Measurements from ENCODE around the gene TMPRSS12. TPM values are rescaled to one million over a fixed set of nuclear protein-coding genes. Genes with fewer than 3 reads are reported as not detected.
"Not testable (repeated sequence)": the region's sequence is repeated elsewhere in the genome, so short reads cannot be mapped to it uniquely, and the experiment has no call there.

The TMPRSS12 gene
- total RNA-seq, 2 experiments from 2014 or later: not detected

- no peaks in the 10 kb centered on the region for H3K79me2 ChIP-seq (ENCODE audit: insufficient read depth, low read depth, low read length)
- H3K4me1 ChIP-seq (ENCODE audit: insufficient read depth, low read length, poor library complexity, severe bottlenecking): no peaks in the 10 kb centered on the region
- BruUV-seq (replicated peaks): no TSS peak
- TF ChIP-seq CTCF (conservative IDR thresholded peaks at IDR 0.05; ENCODE audit: low read length) (no peak), EZH2phosphoT487 (IDR thresholded peaks at IDR 0.05; ENCODE audit: borderline replicate concordance, low read depth, low read length) (no peak)
- no peaks in the 10 kb centered on the region for H3K36me3 ChIP-seq (ENCODE audit: insufficient read depth, low read length)
- H3K27ac ChIP-seq (ENCODE audit: low read depth, low read length, poor library complexity, severe bottlenecking): no peak overlapping the region
- ChIA-PET CTCF (ENCODE audit: unreplicated experiment) (no interaction called here), POLR2A (interaction anchor here (0.6 to 1.4 kb wide), 2 partner anchors 78 to 1441 kb away, joined by 3 read pairs; no protein-coding TSS in a partner anchor)
- no peaks in the 10 kb centered on the region for H3K9me2 ChIP-seq (ENCODE audit: insufficient read depth, low read length)
- intact Hi-C loops (cut with micrococcal nuclease; ENCODE audit: unreplicated experiment): no loop called here
- peaks cover 8% of the 10 kb centered on the region for H3K9me3 ChIP-seq (ENCODE audit: low read length)
- H4K20me1 ChIP-seq (ENCODE audit: insufficient read depth, low read length): no peaks in the 10 kb centered on the region
- H2AFZ ChIP-seq (ENCODE audit: low read length): no peak overlapping the region
- no peak overlapping the region for H3K4me3 ChIP-seq (ENCODE audit: low read depth, low read length, poor library complexity, severe bottlenecking)
- no peak overlapping the region for H3K4me2 ChIP-seq (ENCODE audit: low read length)
- DNase-seq (ENCODE audit: low spot score): no peak
Measured at GRCh38 chr12:50845021-50845647, 2.4 kb downstream of the TMPRSS12 start.

- no peak for DNase-seq (ENCODE audit: low spot score)
- BruUV-seq (replicated peaks): no TSS peak
- intact Hi-C loops (cut with micrococcal nuclease; ENCODE audit: unreplicated experiment): no loop called here
- Histone ChIP-seq H3K4me2 (ENCODE audit: low read length) (no peak overlapping the region), H3K4me3 (ENCODE audit: low read depth, low read length, poor library complexity, severe bottlenecking) (no peak overlapping the region), H3K36me3 (ENCODE audit: insufficient read depth, low read length) (no peaks in the 10 kb centered on the region), H2AFZ (ENCODE audit: low read length) (no peak overlapping the region), H3K9me2 (ENCODE audit: insufficient read depth, low read length) (no peaks in the 10 kb centered on the region), H3K9me3 (ENCODE audit: low read length) (no peaks in the 10 kb centered on the region), H3K4me1 (ENCODE audit: insufficient read depth, low read length, poor library complexity, severe bottlenecking) (no peaks in the 10 kb centered on the region), H3K27ac (ENCODE audit: low read depth, low read length, poor library complexity, severe bottlenecking) (no peak overlapping the region), H4K20me1 (ENCODE audit: insufficient read depth, low read length) (no peaks in the 10 kb centered on the region), H3K79me2 (ENCODE audit: insufficient read depth, low read depth, low read length) (no peaks in the 10 kb centered on the region)
- POLR2A ChIA-PET: interaction anchor here (0.7 kb wide), 1 partner anchor 1537 kb away, joined by 3 read pairs; no protein-coding TSS in a partner anchor
- TF ChIP-seq EZH2phosphoT487 (IDR thresholded peaks at IDR 0.05; ENCODE audit: borderline replicate concordance, low read depth, low read length): no peak
- no peak for TF ChIP-seq CTCF (conservative IDR thresholded peaks at IDR 0.05; ENCODE audit: low read length)
- CTCF ChIA-PET (ENCODE audit: unreplicated experiment): no interaction called here
Measured at GRCh38 chr12:50848963-50849362, 6.2 kb downstream of the TMPRSS12 start.

GRCh38 chr12:50855218-50855617 lies 12.5 kb downstream of the TMPRSS12 start:
- POLR2A ChIA-PET: interaction anchor here (0.6 kb wide), 1 partner anchor 384 kb away, joined by 3 read pairs; no protein-coding TSS in a partner anchor
- H3K36me3 ChIP-seq (ENCODE audit: insufficient read depth, low read length); CTCF ChIA-PET (ENCODE audit: unreplicated experiment); intact Hi-C loops (cut with micrococcal nuclease; ENCODE audit: unreplicated experiment); H3K9me2 ChIP-seq (ENCODE audit: insufficient read depth, low read length); DNase-seq (ENCODE audit: low spot score); H4K20me1 ChIP-seq (ENCODE audit: insufficient read depth, low read length); H3K4me1 ChIP-seq (ENCODE audit: insufficient read depth, low read length, poor library complexity, severe bottlenecking); H3K9me3 ChIP-seq (ENCODE audit: low read length); H2AFZ ChIP-seq (ENCODE audit: low read length); H3K27ac ChIP-seq (ENCODE audit: low read depth, low read length, poor library complexity, severe bottlenecking); H3K4me3 ChIP-seq (ENCODE audit: low read depth, low read length, poor library complexity, severe bottlenecking); H3K4me2 ChIP-seq (ENCODE audit: low read length); H3K79me2 ChIP-seq (ENCODE audit: insufficient read depth, low read depth, low read length); BruUV-seq (replicated peaks): not testable (repeated sequence)

- H3K79me2 ChIP-seq (ENCODE audit: insufficient read depth, low read depth, low read length); H3K4me2 ChIP-seq (ENCODE audit: low read length); H3K9me3 ChIP-seq (ENCODE audit: low read length); H2AFZ ChIP-seq (ENCODE audit: low read length); H4K20me1 ChIP-seq (ENCODE audit: insufficient read depth, low read length); DNase-seq (ENCODE audit: low spot score); H3K4me1 ChIP-seq (ENCODE audit: insufficient read depth, low read length, poor library complexity, severe bottlenecking); BruUV-seq (replicated peaks); H3K36me3 ChIP-seq (ENCODE audit: insufficient read depth, low read length); CTCF ChIA-PET (ENCODE audit: unreplicated experiment); intact Hi-C loops (cut with micrococcal nuclease; ENCODE audit: unreplicated experiment); H3K27ac ChIP-seq (ENCODE audit: low read depth, low read length, poor library complexity, severe bottlenecking); H3K9me2 ChIP-seq (ENCODE audit: insufficient read depth, low read length); H3K4me3 ChIP-seq (ENCODE audit: low read depth, low read length, poor library complexity, severe bottlenecking): not testable (repeated sequence)
- POLR2A ChIA-PET: interaction anchor here (0.6 kb wide), 1 partner anchor 384 kb away, joined by 3 read pairs; no protein-coding TSS in a partner anchor
Measured at GRCh38 chr12:50855679-50856078, 13.0 kb downstream of the TMPRSS12 start.

Measured in OCI-LY7 (cell line).